HEK293 (cell line): ENCODE measurements around the gene GDA.

ENCODE experiments used
- CTCF ChIA-PET: fragments of 350-600 bp; formaldehyde crosslinking; extraction: SDS; loops from one replicate; lab custom pipeline; 2021; ENCODE audit warnings: antibody characterized with exemption; lab: Yijun Ruan, JAX
- POLR2A ChIA-PET: fragments of 300-600 bp; formaldehyde crosslinking; extraction: SDS; loops from one replicate; lab custom pipeline; 2020; ENCODE audit warnings: antibody characterized with exemption, inconsistent platforms; lab: Yijun Ruan, JAX
- H3K27ac ChIP-seq: fragments of 200-500 bp; sonication (Bioruptor generic); 2 replicates; pipeline ENCODE4 v1.5.1; 2014; ENCODE audit warnings: low read depth, low read length, control low read depth, inconsistent platforms; ENCODE audit errors: extremely low read depth
- H3K36me3 ChIP-seq, 2 experiments: fragments of 200-500 bp in 1 of 2; sonication (Bioruptor generic) in 1 of 2; 1 replicate in 1 of 2; 2 replicates in 1 of 2; pipeline ENCODE4 v1.5.1; 2014 to 2017; ENCODE audit warnings: inconsistent platforms in 2 of 2, low read length in 2 of 2; ENCODE audit not compliant: control insufficient read depth in 2 of 2, insufficient read depth in 1 of 2
- H3K4me1 ChIP-seq: fragments of 200-500 bp; sonication (Bioruptor generic); 2 replicates; pipeline ENCODE4 v1.5.1; 2014; ENCODE audit warnings: mild to moderate bottlenecking, low read length, inconsistent platforms; ENCODE audit not compliant: control insufficient read depth, insufficient read depth
- H3K4me3 ChIP-seq: 2 replicates; pipeline ENCODE4 v1.5.1; 2011; ENCODE audit warnings: low read depth, mild to moderate bottlenecking, control low read depth, low read length, moderate library complexity
- H3K9me3 ChIP-seq: fragments of 200-500 bp; sonication (Bioruptor generic); 2 replicates; pipeline ENCODE4 v1.5.1; 2014; ENCODE audit warnings: low read depth, low read length, inconsistent platforms; ENCODE audit not compliant: control insufficient read depth, insufficient read depth
- KLF10 ChIP-seq: fragments of 450-650 bp; IDR thresholded peaks from 2 replicates; pipeline ENCODE4 v1.5.1; 2018; ENCODE audit warnings: missing biosample characterization, mild to moderate bottlenecking, missing genetic modification characterization
- OSR2 ChIP-seq: fragments of 450-650 bp; formaldehyde crosslinking; IDR thresholded peaks from 2 replicates; pipeline ENCODE4 v1.5.1; 2016; ENCODE audit warnings: missing biosample characterization, missing genetic modification characterization
- WT1 ChIP-seq: fragments of 450-650 bp; formaldehyde crosslinking; IDR thresholded peaks from 2 replicates; pipeline ENCODE4 v1.5.1; 2016; ENCODE audit warnings: missing biosample characterization, missing genetic modification characterization
- ZBTB7A ChIP-seq: fragments of 450-650 bp; formaldehyde crosslinking; IDR thresholded peaks from 2 replicates; pipeline ENCODE4 v1.5.1; 2016; ENCODE audit warnings: low read depth, missing biosample characterization, missing genetic modification characterization
- ZEB2 ChIP-seq: fragments of 450-650 bp; formaldehyde crosslinking; IDR thresholded peaks from 2 replicates; pipeline ENCODE4 v1.5.1; 2016; ENCODE audit warnings: missing biosample characterization, missing genetic modification characterization
- ZNF138 ChIP-seq: fragments of 450-650 bp; formaldehyde crosslinking; IDR thresholded peaks from 2 replicates; pipeline ENCODE4 v1.5.1; 2016; ENCODE audit warnings: missing biosample characterization, missing genetic modification characterization, borderline replicate concordance
- ZNF211 ChIP-seq: fragments of 450-650 bp; formaldehyde crosslinking; IDR thresholded peaks from 2 replicates; pipeline ENCODE4 v1.5.1; 2016; ENCODE audit warnings: low read depth, missing biosample characterization, missing genetic modification characterization
- ZNF473 ChIP-seq: fragments of 450-650 bp; formaldehyde crosslinking; IDR thresholded peaks from 2 replicates; pipeline ENCODE4 v1.5.1; 2017; ENCODE audit warnings: missing biosample characterization, missing genetic modification characterization
- ZNF514 ChIP-seq: fragments of 450-650 bp; formaldehyde crosslinking; IDR thresholded peaks from 2 replicates; pipeline ENCODE4 v1.5.1; 2016; ENCODE audit warnings: missing biosample characterization, missing genetic modification characterization
- ZNF521 ChIP-seq: fragments of 450-650 bp; formaldehyde crosslinking; IDR thresholded peaks from 2 replicates; pipeline ENCODE4 v1.5.1; 2017; ENCODE audit warnings: missing biosample characterization, mild to moderate bottlenecking, missing genetic modification characterization
- ZNF548 ChIP-seq: fragments of 450-650 bp; formaldehyde crosslinking; IDR thresholded peaks from 2 replicates; pipeline ENCODE4 v1.5.1; 2016; ENCODE audit warnings: missing biosample characterization, missing genetic modification characterization
- ZNF768 ChIP-seq: fragments of 450-650 bp; formaldehyde crosslinking; IDR thresholded peaks from 2 replicates; pipeline ENCODE4 v1.5.1; 2018; ENCODE audit warnings: missing biosample characterization, mild to moderate bottlenecking, missing genetic modification characterization
- ZNF837 ChIP-seq: fragments of 450-650 bp; formaldehyde crosslinking; IDR thresholded peaks from 2 replicates; pipeline ENCODE4 v1.5.1; 2016; ENCODE audit warnings: missing biosample characterization, missing genetic modification characterization
- TF ChIP-seq, protein P1 (sequence below): fragments of 450-650 bp; formaldehyde crosslinking; IDR thresholded peaks from 2 replicates; pipeline ENCODE4 v1.5.1; 2016; ENCODE audit warnings: missing biosample characterization, missing genetic modification characterization
- TF ChIP-seq, protein P2 (sequence below): fragments of 450-650 bp; formaldehyde crosslinking; IDR thresholded peaks from 2 replicates; pipeline ENCODE4 v1.5.1; 2016; ENCODE audit warnings: missing biosample characterization, missing genetic modification characterization
- TF ChIP-seq, protein P3 (sequence below): fragments of 450-650 bp; formaldehyde crosslinking; IDR thresholded peaks from 2 replicates; pipeline ENCODE4 v1.5.1; 2016; ENCODE audit warnings: missing biosample characterization, missing genetic modification characterization
- TF ChIP-seq, protein P4 (sequence below): sonication (generic); formaldehyde crosslinking; IDR thresholded peaks from 2 replicates; pipeline ENCODE4 v1.8.1; 2022; ENCODE audit warnings: mild to moderate bottlenecking, moderate library complexity, missing genetic modification reagents
- TF ChIP-seq, protein P5 (sequence below): fragments of 450-650 bp; formaldehyde crosslinking; IDR thresholded peaks from 2 replicates; pipeline ENCODE4 v1.5.1; 2016; ENCODE audit warnings: missing biosample characterization, missing genetic modification characterization

Gene GDA

DNA sequence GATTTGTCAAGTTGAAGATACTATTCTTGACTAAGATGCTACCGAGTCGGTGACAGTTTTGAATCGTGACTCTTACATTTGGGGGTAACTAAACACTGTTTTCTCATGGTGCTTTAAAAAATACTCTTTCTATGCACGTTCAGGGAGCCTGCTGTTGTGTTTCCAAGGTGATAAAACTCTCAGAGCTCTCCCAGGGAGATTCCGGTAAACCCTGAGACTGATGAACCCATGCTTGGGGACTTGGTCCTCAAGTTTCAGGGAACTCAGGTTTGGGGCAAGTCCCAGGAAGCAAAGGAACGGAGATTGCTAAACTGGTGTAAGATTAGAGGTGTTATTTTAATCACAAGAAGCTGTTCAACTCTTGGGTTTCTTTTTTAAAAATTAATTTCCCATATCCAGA, 1.4 kb downstream of the GDA start:
- H3K27ac ChIP-seq, result no peak overlapping the region
- POLR2A ChIA-PET, result no interaction called here
- no peak overlapping the region for H3K4me3 ChIP-seq
- no peaks in the 10 kb centered on the region for H3K4me1 ChIP-seq
- no peaks in the 10 kb centered on the region for H3K9me3 ChIP-seq
- H3K36me3 ChIP-seq, result no peaks in the 10 kb centered on the region
- CTCF ChIA-PET, result no interaction called here
- TF ChIP-seq ZNF211 (no peak), ZNF473 (tag by site-specific recombination) (no peak), WT1 (tag by site-specific recombination) (no peak), OSR2 (no peak), ZNF837 (tag by site-specific recombination) (no peak), ZNF138 (tag by site-specific recombination) (no peak), ZNF521 (tag by site-specific recombination) (no peak)
- TF ChIP-seq, protein P1, sequence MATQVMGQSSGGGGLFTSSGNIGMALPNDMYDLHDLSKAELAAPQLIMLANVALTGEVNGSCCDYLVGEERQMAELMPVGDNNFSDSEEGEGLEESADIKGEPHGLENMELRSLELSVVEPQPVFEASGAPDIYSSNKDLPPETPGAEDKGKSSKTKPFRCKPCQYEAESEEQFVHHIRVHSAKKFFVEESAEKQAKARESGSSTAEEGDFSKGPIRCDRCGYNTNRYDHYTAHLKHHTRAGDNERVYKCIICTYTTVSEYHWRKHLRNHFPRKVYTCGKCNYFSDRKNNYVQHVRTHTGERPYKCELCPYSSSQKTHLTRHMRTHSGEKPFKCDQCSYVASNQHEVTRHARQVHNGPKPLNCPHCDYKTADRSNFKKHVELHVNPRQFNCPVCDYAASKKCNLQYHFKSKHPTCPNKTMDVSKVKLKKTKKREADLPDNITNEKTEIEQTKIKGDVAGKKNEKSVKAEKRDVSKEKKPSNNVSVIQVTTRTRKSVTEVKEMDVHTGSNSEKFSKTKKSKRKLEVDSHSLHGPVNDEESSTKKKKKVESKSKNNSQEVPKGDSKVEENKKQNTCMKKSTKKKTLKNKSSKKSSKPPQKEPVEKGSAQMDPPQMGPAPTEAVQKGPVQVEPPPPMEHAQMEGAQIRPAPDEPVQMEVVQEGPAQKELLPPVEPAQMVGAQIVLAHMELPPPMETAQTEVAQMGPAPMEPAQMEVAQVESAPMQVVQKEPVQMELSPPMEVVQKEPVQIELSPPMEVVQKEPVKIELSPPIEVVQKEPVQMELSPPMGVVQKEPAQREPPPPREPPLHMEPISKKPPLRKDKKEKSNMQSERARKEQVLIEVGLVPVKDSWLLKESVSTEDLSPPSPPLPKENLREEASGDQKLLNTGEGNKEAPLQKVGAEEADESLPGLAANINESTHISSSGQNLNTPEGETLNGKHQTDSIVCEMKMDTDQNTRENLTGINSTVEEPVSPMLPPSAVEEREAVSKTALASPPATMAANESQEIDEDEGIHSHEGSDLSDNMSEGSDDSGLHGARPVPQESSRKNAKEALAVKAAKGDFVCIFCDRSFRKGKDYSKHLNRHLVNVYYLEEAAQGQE (tag by site-specific recombination), result no peak
- TF ChIP-seq, protein P2, sequence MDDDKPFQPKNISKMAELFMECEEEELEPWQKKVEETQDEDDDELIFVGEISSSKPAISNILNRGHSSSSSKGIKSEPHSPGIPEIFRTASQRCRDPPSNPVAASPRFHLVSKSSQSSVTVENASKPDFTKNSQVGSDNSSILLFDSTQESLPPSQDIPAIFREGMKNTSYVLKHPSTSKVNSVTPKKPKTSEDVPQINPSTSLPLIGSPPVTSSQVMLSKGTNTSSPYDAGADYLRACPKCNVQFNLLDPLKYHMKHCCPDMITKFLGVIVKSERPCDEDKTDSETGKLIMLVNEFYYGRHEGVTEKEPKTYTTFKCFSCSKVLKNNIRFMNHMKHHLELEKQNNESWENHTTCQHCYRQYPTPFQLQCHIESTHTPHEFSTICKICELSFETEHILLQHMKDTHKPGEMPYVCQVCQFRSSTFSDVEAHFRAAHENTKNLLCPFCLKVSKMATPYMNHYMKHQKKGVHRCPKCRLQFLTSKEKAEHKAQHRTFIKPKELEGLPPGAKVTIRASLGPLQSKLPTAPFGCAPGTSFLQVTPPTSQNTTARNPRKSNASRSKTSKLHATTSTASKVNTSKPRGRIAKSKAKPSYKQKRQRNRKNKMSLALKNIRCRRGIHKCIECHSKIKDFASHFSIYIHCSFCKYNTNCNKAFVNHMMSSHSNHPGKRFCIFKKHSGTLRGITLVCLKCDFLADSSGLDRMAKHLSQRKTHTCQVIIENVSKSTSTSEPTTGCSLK (tag by site-specific recombination), result no peak
- TF ChIP-seq, protein P3, sequence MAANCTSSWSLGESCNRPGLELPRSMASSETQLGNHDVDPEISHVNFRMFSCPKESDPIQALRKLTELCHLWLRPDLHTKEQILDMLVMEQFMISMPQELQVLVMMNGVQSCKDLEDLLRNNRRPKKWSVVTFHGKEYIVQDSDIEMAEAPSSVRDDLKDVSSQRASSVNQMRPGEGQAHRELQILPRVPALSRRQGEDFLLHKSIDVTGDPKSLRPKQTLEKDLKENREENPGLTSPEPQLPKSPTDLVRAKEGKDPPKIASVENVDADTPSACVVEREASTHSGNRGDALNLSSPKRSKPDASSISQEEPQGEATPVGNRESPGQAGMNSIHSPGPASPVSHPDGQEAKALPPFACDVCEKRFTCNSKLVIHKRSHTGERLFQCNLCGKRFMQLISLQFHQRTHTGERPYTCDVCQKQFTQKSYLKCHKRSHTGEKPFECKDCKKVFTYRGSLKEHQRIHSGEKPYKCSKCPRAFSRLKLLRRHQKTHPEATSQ (tag by site-specific recombination), result no peak

DNA sequence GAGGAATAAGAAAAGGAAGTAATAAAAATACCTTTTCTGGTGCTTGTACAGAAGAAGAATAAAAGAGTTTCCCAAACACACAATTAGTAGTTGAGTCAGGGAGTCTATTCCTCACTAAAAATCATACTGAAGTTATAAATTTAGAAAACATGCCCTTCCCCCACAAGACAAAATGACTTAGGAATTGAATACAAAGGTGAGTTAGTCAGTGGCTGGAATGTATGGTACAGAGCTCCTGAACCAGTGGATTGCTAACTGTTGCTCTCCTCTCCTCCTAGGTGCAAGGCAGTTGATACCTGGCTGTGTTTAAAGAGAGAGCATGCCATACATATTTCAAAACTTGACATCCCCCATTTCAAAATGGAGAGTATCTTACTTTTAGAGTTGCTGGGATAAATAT, 1.9 kb downstream of the GDA start:
- Histone ChIP-seq H3K36me3 (no peaks in the 10 kb centered on the region), H3K4me3 (no peak overlapping the region), H3K4me1 (no peaks in the 10 kb centered on the region), H3K27ac (no peak overlapping the region), H3K9me3 (no peaks in the 10 kb centered on the region)
- CTCF ChIA-PET, result no interaction called here
- POLR2A ChIA-PET, result no interaction called here
- TF ChIP-seq KLF10 (tag by site-specific recombination) (no peak), ZBTB7A (tag by site-specific recombination) (no peak), ZNF768 (no peak), ZNF548 (tag by site-specific recombination) (no peak), ZEB2 (tag by site-specific recombination) (no peak), ZNF514 (tag by site-specific recombination) (no peak), ZNF211 (no peak)
- TF ChIP-seq, protein P4, sequence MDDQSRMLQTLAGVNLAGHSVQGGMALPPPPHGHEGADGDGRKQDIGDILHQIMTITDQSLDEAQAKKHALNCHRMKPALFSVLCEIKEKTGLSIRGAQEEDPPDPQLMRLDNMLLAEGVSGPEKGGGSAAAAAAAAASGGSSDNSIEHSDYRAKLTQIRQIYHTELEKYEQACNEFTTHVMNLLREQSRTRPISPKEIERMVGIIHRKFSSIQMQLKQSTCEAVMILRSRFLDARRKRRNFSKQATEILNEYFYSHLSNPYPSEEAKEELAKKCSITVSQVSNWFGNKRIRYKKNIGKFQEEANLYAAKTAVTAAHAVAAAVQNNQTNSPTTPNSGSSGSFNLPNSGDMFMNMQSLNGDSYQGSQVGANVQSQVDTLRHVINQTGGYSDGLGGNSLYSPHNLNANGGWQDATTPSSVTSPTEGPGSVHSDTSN (CRISPR knock-in tag), result no peak
- TF ChIP-seq, protein P1 (tag by site-specific recombination), result no peak
- TF ChIP-seq, protein P5, sequence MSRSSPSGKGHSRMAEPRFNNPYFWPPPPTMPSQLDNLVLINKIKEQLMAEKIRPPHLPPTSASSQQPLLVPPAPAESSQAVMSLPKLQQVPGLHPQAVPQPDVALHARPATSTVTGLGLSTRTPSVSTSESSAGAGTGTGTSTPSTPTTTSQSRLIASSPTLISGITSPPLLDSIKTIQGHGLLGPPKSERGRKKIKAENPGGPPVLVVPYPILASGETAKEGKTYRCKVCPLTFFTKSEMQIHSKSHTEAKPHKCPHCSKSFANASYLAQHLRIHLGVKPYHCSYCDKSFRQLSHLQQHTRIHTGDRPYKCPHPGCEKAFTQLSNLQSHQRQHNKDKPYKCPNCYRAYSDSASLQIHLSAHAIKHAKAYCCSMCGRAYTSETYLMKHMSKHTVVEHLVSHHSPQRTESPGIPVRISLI (tag by site-specific recombination), result no peak
